Keratinocyte (primary cell): ENCODE measurements around the gene SLC38A3. TPM values are rescaled to one million over a fixed set of nuclear protein-coding genes. Genes with fewer than 3 reads are reported as not detected.

Experiments
- DNase-seq: peaks from one replicate; pipeline ENCODE4 v3.0.0-alpha.2; 2011; ENCODE audit warnings: low read depth, missing footprints, low spot score
- FAIRE-seq: peaks from 2 replicates; lab custom pipeline; 2011; peaks lifted over from hg19 to GRCh38; lab: Jason Lieb, UNC
- H2AFZ ChIP-seq: 2 replicates; pipeline ENCODE4 v1.6.0; 2012; ENCODE audit warnings: low read length, control low read depth, inconsistent platforms; ENCODE audit not compliant: control insufficient read depth
- H3K27ac ChIP-seq: 2 replicates; pipeline ENCODE4 v1.5.1; 2011; ENCODE audit warnings: low read length; ENCODE audit not compliant: control insufficient read depth, insufficient read depth
- H3K27me3 ChIP-seq: 3 replicates; pipeline ENCODE4 v1.6.0; 2011; ENCODE audit warnings: low read length; ENCODE audit not compliant: control insufficient read depth, insufficient read depth; ENCODE audit errors: extremely low read depth
- H3K36me3 ChIP-seq, 2 experiments: 2 replicates in 1 of 2; 3 replicates in 1 of 2; pipeline ENCODE4 v1.5.1; 2011; ENCODE audit warnings: low read length in 2 of 2, mild to moderate bottlenecking in 1 of 2; ENCODE audit not compliant: control insufficient read depth in 2 of 2, insufficient read depth in 2 of 2; ENCODE audit errors: extremely low read depth in 1 of 2
- H3K4me1 ChIP-seq: 3 replicates; pipeline ENCODE4 v1.5.1; 2011; ENCODE audit warnings: low read length; ENCODE audit not compliant: control insufficient read depth, insufficient read depth; ENCODE audit errors: extremely low read depth
- H3K4me2 ChIP-seq: 3 replicates; pipeline ENCODE4 v1.6.0; 2011; ENCODE audit warnings: low read depth, low read length; ENCODE audit not compliant: control insufficient read depth, insufficient read depth; ENCODE audit errors: extremely low read depth
- H3K4me3 ChIP-seq, 3 experiments: fragments of 200-600 bp in 1 of 3; sonication (generic) in 1 of 3; 2 replicates in 2 of 3; 3 replicates in 1 of 3; pipeline ENCODE4 v1.5.1; 2011 to 2016; ENCODE audit warnings: low read length in 3 of 3, mild to moderate bottlenecking in 3 of 3, control low read depth in 2 of 3, inconsistent platforms in 1 of 3, low read depth in 1 of 3, mixed read lengths in 1 of 3, mixed run types in 1 of 3, moderate library complexity in 1 of 3; ENCODE audit not compliant: control insufficient read depth in 2 of 3, insufficient read depth in 2 of 3; ENCODE audit errors: extremely low read depth in 1 of 3
- H3K79me2 ChIP-seq: 2 replicates; pipeline ENCODE4 v1.6.0; 2012; ENCODE audit warnings: low read length; ENCODE audit not compliant: control insufficient read depth, insufficient read depth
- H3K9ac ChIP-seq: 3 replicates; pipeline ENCODE4 v1.6.0; 2011; ENCODE audit warnings: low read length; ENCODE audit not compliant: control insufficient read depth, insufficient read depth; ENCODE audit errors: extremely low read depth
- H3K9me1 ChIP-seq: 3 replicates; pipeline ENCODE4 v1.6.0; 2011; ENCODE audit warnings: low read length; ENCODE audit not compliant: control insufficient read depth, insufficient read depth; ENCODE audit errors: extremely low read depth
- H3K9me3 ChIP-seq: 2 replicates; pipeline ENCODE4 v1.5.1; 2012; ENCODE audit warnings: low read depth, low read length; ENCODE audit not compliant: control insufficient read depth
- H4K20me1 ChIP-seq: 3 replicates; pipeline ENCODE4 v1.6.0; 2011; ENCODE audit warnings: low read length; ENCODE audit not compliant: control insufficient read depth, insufficient read depth; ENCODE audit errors: extremely low read depth
- CTCF ChIP-seq, 3 experiments: IDR thresholded peaks in 1 of 3; conservative IDR thresholded peaks in 1 of 3; optimal IDR thresholded peaks in 1 of 3; 2 replicates in 2 of 3; 3 replicates in 1 of 3; pipeline versions ENCODE3 to v1.5.1; 2011; ENCODE audit warnings: low read length in 3 of 3, mild to moderate bottlenecking in 3 of 3, moderate library complexity in 2 of 3, control low read depth in 1 of 3, inconsistent platforms in 1 of 3; ENCODE audit not compliant: insufficient read depth in 2 of 3; ENCODE audit errors: extremely low read depth in 1 of 3
- EZH2 ChIP-seq: IDR thresholded peaks from one replicate; pipeline ENCODE4 v1.6.1; 2012; ENCODE audit warnings: inconsistent platforms, mild to moderate bottlenecking, low read length, moderate library complexity
- dilution Hi-C: fragments of 300-500 bp; cut with MboI; formaldehyde crosslinking; loops from one replicate; pipeline ENCODE4 v1.7.0; 2020; ENCODE audit warnings: low sequenced_read_pairs; ENCODE audit not compliant: extremely low pct_ligation_motif_present
- polyA plus RNA-seq, 5 experiments: library from polyadenylated mRNA; depleted of rRNA in 3 of 5; stranded (reverse) in 3 of 5; stranded (forward) in 1 of 5; unstranded in 1 of 5; fragments of >200 nt; gene quantifications; 1 replicate in 1 of 5; 2 replicates in 3 of 5; 3 replicates in 1 of 5; pipeline versions ENCODE4 v1.2.1 to v1.2.3, GENCODE V29; 2011 to 2012; ENCODE audit warnings: missing spikeins in 2 of 5, low read depth in 1 of 5, low replicate concordance in 1 of 5

SLC38A3 gene
- polyA plus RNA-seq, 1 donor (not counting 4 experiments of a cell fraction or from before 2014, with no cell fraction given) = not detected

- no peaks in the 10 kb centered on the region for H3K4me1 ChIP-seq
- H3K4me3 ChIP-seq = no peak overlapping the region
- dilution Hi-C loops = no loop called here
- H3K9ac ChIP-seq = no peak overlapping the region
- no peaks in the 10 kb centered on the region for H3K9me1 ChIP-seq
- H3K79me2 ChIP-seq = no peaks in the 10 kb centered on the region
- FAIRE-seq (no peak), DNase-seq (no peak)
- H3K4me2 ChIP-seq = no peak overlapping the region
- no peaks in the 10 kb centered on the region for H3K9me3 ChIP-seq
- H2AFZ ChIP-seq = no peak overlapping the region
- H3K36me3 ChIP-seq = peaks cover 53 to 57% of the 10 kb centered on the region in 2 experiments
- no peak for TF ChIP-seq CTCF (optimal IDR thresholded peaks at IDR 0.05 in 1 of 3, IDR thresholded peaks at IDR 0.05 in 1 of 3, conservative IDR thresholded peaks at IDR 0.05 in 1 of 3; ENCODE audit: extremely low read depth in 1 of 3, insufficient read depth in 2 of 3, low read length in 3 of 3)
- H3K27ac ChIP-seq = no peak overlapping the region
- H4K20me1 ChIP-seq = peaks cover 11% of the 10 kb centered on the region
- no peaks in the 10 kb centered on the region for H3K27me3 ChIP-seq
Observed at GRCh38 chr3:50185230-50185629, 19.8 kb upstream of the SLC38A3 start.

GRCh38 chr3:50186096-50186495 is 19.0 kb upstream of the SLC38A3 start:
- Histone ChIP-seq H3K4me3 (no peak overlapping the region), H3K4me2 (no peak overlapping the region), H3K36me3 (peaks cover 51 to 55% of the 10 kb centered on the region in 2 experiments), H3K9ac (no peak overlapping the region), H4K20me1 (peaks cover 11% of the 10 kb centered on the region), H3K27ac (no peak overlapping the region), H2AFZ (no peak overlapping the region), H3K9me1 (no peaks in the 10 kb centered on the region), H3K27me3 (no peaks in the 10 kb centered on the region), H3K9me3 (no peaks in the 10 kb centered on the region), H3K4me1 (no peaks in the 10 kb centered on the region), H3K79me2 (no peaks in the 10 kb centered on the region)
- FAIRE-seq = no peak
- dilution Hi-C loops = no loop called here
- DNase-seq = no peak
- no peak for TF ChIP-seq CTCF (optimal IDR thresholded peaks at IDR 0.05 in 1 of 3, IDR thresholded peaks at IDR 0.05 in 1 of 3, conservative IDR thresholded peaks at IDR 0.05 in 1 of 3; ENCODE audit: extremely low read depth in 1 of 3, insufficient read depth in 2 of 3, low read length in 3 of 3)
- TF ChIP-seq EZH2 = no peak
